Stimulated activated naive CD8-positive, alpha-beta T cell treated with anti-CD3 and anti-CD28 coated beads, Interleukin-15, amount 100 ng/mL, for 72 hours (primary cell): ENCODE measurements around the gene RBFOX2.
"Not testable (repeated sequence)": the region's sequence is repeated elsewhere in the genome, so short reads cannot be mapped to it uniquely, and the experiment has no call there.

ENCODE experiments used
- ATAC-seq: fragments of 150-1000 bp; cut with Tn5 transposase; 2 replicates; pipeline ENCODE4 v1.10.0; 2021; ENCODE audit warnings: mild to moderate bottlenecking, moderate library complexity
- DNase-seq, 2 donors: peaks; one replicate each; pipeline ENCODE4 v3.0.0; 2021 to 2022
- H3K27ac Mint-ChIP-seq, 2 donors: one replicate each; pipeline ENCODE4 v1.8.0; 2022; ENCODE audit warnings: mild to moderate bottlenecking in 2 of 2, mixed read lengths in 2 of 2, moderate library complexity in 2 of 2
- H3K27me3 Mint-ChIP-seq: one replicate; pipeline ENCODE4 v1.8.0; 2022; ENCODE audit warnings: mixed read lengths
- H3K4me1 Mint-ChIP-seq: one replicate; pipeline ENCODE4 v1.8.0; 2022; ENCODE audit warnings: mild to moderate bottlenecking, mixed read lengths
- H3K4me3 Mint-ChIP-seq, 2 donors: one replicate each; pipeline ENCODE4 v1.8.0; 2022; ENCODE audit warnings: mild to moderate bottlenecking in 2 of 2, mixed read lengths in 2 of 2, moderate library complexity in 1 of 2
- H3K9me3 Mint-ChIP-seq, 2 donors: one replicate each; pipeline ENCODE4 v1.8.0; 2022; ENCODE audit warnings: mixed read lengths in 2 of 2

Gene RBFOX2

GRCh38 chr22:36002084-36002483 lies 26.5 kb downstream of the RBFOX2 start:
- peaks cover 8% of the 10 kb centered on the region for H3K27me3 Mint-ChIP-seq
- H3K9me3 Mint-ChIP-seq, result no peaks in the 10 kb centered on the region
- H3K4me3 Mint-ChIP-seq, result no peak overlapping the region
- DNase-seq, result no peak
- ATAC-seq, result no peak
- H3K4me1 Mint-ChIP-seq, result no peaks in the 10 kb centered on the region
- no peak overlapping the region for H3K27ac Mint-ChIP-seq

DNA sequence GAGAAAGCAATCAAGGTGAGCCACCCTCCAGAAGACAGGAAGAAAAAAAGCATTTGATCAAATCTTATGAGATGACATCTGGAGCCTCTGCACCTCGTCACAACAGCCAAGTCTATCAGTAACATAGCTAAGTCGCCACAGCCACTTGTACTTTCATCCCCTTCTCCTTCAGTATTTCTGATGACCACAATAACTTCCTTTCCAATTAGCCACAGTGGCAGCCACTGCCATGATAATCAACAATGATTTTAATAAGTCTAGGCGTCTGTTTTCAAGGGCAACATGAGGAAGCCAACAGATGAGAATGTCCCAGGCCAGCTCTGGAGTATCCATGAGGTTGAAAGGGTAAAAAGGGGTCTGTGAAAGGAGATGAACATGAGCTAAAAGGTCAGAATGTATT lies 29.9 kb downstream of the RBFOX2 start:
- no peak for ATAC-seq
- no peak overlapping the region for H3K27ac Mint-ChIP-seq
- H3K4me1 Mint-ChIP-seq, result no peaks in the 10 kb centered on the region
- DNase-seq, result no peak
- H3K9me3 Mint-ChIP-seq, result no peaks in the 10 kb centered on the region
- no peaks in the 10 kb centered on the region for H3K27me3 Mint-ChIP-seq
- no peak overlapping the region for H3K4me3 Mint-ChIP-seq

GRCh38 chr22:35997438-35997837 lies 31.2 kb downstream of the RBFOX2 start:
- Mint-ChIP-seq H3K4me1 (no peaks in the 10 kb centered on the region), H3K4me3 (no peak overlapping the region), H3K9me3 (no peaks in the 10 kb centered on the region), H3K27ac (no peak overlapping the region), H3K27me3 (no peaks in the 10 kb centered on the region)
- ATAC-seq (no peak), DNase-seq (no peak)

- no peaks in the 10 kb centered on the region for H3K27me3 Mint-ChIP-seq
- H3K9me3 Mint-ChIP-seq, result no peaks in the 10 kb centered on the region
- DNase-seq (no peak), ATAC-seq (no peak)
- no peaks in the 10 kb centered on the region for H3K4me1 Mint-ChIP-seq
- H3K4me3 Mint-ChIP-seq, result no peak overlapping the region
- H3K27ac Mint-ChIP-seq, result no peak overlapping the region
Measured at GRCh38 chr22:35996596-35996995, 32.0 kb downstream of the RBFOX2 start.

- no peaks in the 10 kb centered on the region for H3K27me3 Mint-ChIP-seq
- DNase-seq (no peak), ATAC-seq (no peak)
- no peaks in the 10 kb centered on the region for H3K4me1 Mint-ChIP-seq
- no peaks in the 10 kb centered on the region for H3K9me3 Mint-ChIP-seq
- H3K27ac Mint-ChIP-seq, result no peak overlapping the region
- H3K4me3 Mint-ChIP-seq, result no peak overlapping the region
Measured at GRCh38 chr22:35995772-35996171, 32.9 kb downstream of the RBFOX2 start.

GRCh38 chr22:35995348-35995747 lies 33.3 kb downstream of the RBFOX2 start:
- Mint-ChIP-seq H3K4me3 (no peak overlapping the region), H3K9me3 (no peaks in the 10 kb centered on the region), H3K4me1 (no peaks in the 10 kb centered on the region), H3K27ac (no peak overlapping the region), H3K27me3 (no peaks in the 10 kb centered on the region)
- ATAC-seq (no peak), DNase-seq (no peak)

DNA sequence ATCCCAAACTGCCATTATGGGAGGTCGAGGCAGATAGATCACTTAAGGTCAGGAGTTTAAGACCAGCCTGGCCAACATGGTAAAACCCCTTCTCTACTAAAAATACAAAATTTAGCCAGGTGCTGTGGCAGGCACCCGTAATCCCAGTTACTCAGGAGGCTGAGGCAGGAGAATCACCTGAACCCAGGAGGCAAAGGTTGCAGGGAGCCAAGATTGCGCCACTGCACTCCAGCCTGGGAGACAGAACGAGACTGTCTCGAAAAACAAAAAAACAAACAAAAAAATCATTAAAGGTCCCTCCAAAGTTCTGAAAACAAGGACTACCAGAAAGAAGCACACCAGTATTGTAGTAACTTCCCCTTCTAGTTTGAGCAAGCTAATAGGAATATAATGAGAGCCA lies 34.9 kb downstream of the RBFOX2 start:
- not testable (repeated sequence) for DNase-seq, ATAC-seq, H3K4me3 Mint-ChIP-seq, H3K9me3 Mint-ChIP-seq, H3K27me3 Mint-ChIP-seq, H3K27ac Mint-ChIP-seq, H3K4me1 Mint-ChIP-seq

DNA sequence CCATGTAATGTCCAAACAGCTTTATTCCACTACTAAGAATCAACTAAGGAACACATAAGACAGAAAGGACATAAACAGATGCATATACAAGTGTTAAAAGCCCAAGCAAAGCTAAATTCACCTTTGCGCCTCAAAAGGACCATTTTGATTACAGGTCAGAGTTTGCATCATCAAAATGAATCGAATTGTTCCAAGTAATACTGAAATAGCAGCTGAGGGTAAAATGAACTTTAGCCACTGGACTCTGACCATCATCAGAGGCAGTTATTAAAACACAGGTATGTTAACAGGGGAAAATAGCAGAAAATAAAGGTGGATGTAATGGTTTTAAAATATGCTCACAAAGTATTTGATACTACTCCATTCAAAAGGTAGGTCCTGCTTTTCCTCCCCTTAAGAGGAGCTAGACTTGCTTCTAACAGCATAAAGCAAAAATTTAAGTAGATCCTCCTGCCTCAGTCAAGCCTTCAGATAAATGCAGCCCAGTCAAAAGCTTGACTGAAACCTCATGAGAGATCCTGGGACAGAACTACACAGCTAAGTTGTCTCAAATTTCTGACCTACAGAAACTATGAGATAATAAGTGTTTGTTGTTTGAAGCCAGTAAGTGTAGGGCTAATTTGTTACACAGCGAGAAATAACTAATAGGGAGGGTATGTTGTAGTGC lies 35.4 kb downstream of the RBFOX2 start:
- Mint-ChIP-seq H3K4me3 (no peak overlapping the region), H3K4me1 (no peaks in the 10 kb centered on the region), H3K27me3 (no peaks in the 10 kb centered on the region), H3K27ac (no peak overlapping the region), H3K9me3 (no peaks in the 10 kb centered on the region)
- DNase-seq, result no peak
- no peak for ATAC-seq

- Mint-ChIP-seq H3K27ac (no peak overlapping the region), H3K27me3 (no peaks in the 10 kb centered on the region), H3K4me3 (no peak overlapping the region), H3K4me1 (no peaks in the 10 kb centered on the region), H3K9me3 (no peaks in the 10 kb centered on the region)
- no peak for ATAC-seq
- no peak for DNase-seq
Measured at GRCh38 chr22:35991168-35991567, 37.5 kb downstream of the RBFOX2 start.

DNA sequence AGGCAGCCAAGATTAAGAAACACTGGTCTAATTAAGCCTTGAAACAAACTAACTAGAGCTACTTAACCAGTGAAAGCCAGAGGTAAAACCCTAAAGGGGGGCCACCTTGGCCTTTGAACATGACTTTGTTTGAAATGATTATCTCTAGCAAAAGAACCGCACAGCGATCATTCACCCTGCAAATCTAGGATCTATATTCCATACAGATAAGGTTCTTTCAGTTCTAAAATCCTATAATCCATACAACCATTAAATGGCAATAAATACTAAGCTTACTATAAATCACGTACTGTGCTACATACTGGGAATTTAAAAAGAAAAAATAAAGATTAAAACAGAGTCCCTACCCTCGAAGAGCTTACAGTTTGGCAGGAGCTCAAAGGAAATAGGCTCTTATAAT lies 40.6 kb downstream of the RBFOX2 start:
- no peak for DNase-seq
- no peaks in the 10 kb centered on the region for H3K9me3 Mint-ChIP-seq
- H3K4me3 Mint-ChIP-seq, result no peak overlapping the region
- peaks cover 10% of the 10 kb centered on the region for H3K27me3 Mint-ChIP-seq
- no peak for ATAC-seq
- H3K4me1 Mint-ChIP-seq, result no peaks in the 10 kb centered on the region
- H3K27ac Mint-ChIP-seq, result no peak overlapping the region

- Mint-ChIP-seq H3K9me3 (no peaks in the 10 kb centered on the region), H3K4me1 (no peaks in the 10 kb centered on the region), H3K27me3 (peaks cover 15% of the 10 kb centered on the region), H3K27ac (no peak overlapping the region), H3K4me3 (no peak overlapping the region)
- DNase-seq (no peak), ATAC-seq (no peak)
Measured at GRCh38 chr22:35987487-35987886, 41.1 kb downstream of the RBFOX2 start.

DNA sequence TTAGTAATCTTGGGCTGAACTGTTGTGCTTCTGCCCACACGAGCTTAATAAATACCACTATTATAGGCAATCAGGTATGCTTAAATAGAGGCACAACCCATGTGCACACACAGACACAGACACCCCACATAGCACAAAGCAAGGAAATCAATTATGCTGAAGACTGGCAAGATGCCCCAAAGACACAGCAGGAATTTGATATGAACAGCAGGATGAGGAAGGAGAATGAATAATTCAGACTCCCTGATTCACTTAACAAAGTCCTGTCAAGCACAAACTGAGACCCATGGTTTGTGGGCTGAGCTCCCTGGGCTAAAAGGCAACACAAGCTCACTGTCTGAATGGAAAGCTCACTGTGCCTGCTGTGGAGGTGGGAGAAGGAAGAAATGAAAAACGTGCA lies 42.5 kb downstream of the RBFOX2 start:
- no peak for DNase-seq
- Mint-ChIP-seq H3K27ac (no peak overlapping the region), H3K4me3 (no peak overlapping the region), H3K27me3 (peaks cover 22% of the 10 kb centered on the region), H3K4me1 (no peaks in the 10 kb centered on the region), H3K9me3 (no peaks in the 10 kb centered on the region)
- ATAC-seq, result no peak

- Mint-ChIP-seq H3K9me3 (no peaks in the 10 kb centered on the region), H3K27ac (no peak overlapping the region), H3K4me1 (no peaks in the 10 kb centered on the region), H3K27me3 (peaks cover 22% of the 10 kb centered on the region), H3K4me3 (no peak overlapping the region)
- ATAC-seq (no peak), DNase-seq (no peak)
Measured at GRCh38 chr22:35985371-35985770, 43.3 kb downstream of the RBFOX2 start.

DNA sequence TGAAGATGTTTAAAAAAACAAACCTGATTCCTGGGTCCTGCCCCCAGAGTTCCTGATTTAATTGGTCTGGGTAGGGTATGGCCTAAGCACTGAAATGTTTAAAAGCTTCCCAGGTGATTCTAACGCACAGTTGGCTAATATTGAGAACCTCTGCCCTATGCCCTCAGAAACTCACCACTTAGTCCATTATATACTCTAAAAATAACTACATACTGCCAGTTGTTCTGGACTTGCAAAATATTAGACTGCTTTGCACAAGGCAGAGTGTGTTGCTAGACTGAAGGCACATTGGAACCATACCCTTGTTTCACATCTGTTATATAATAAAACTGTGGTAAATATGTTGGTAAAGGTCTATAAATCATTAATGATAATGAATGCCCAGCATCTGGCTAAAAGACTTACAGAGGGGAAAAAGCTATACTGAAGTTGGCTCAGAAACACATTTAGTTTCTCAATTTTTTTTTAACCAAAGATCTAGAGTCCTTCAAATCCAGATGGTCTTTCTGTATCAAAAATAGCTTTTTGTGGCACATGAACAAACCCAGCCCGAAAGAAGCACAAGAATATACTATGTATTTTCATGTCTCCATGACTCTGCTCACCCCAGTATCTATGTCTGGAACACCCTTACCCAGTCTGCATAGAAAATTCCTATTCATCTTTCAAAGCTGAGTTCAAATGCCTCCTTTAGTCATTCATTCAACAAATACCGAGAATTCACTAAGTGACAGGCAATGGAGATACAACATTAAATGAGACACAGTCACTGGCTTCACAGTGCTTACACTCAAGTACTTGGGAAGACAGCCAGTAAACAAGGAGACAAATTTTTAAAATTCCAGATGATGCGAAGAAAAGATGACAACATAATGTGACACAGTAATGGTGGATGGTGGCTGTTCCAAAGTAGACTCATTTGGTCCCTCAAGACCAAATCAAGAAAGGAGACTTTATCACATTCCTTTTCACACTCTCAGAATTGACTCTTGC lies 44.1 kb downstream of the RBFOX2 start:
- no peak overlapping the region for H3K27ac Mint-ChIP-seq
- peaks cover 22% of the 10 kb centered on the region for H3K27me3 Mint-ChIP-seq
- DNase-seq (no peak), ATAC-seq (no peak)
- H3K9me3 Mint-ChIP-seq, result no peaks in the 10 kb centered on the region
- H3K4me1 Mint-ChIP-seq, result no peaks in the 10 kb centered on the region
- H3K4me3 Mint-ChIP-seq, result no peak overlapping the region

DNA sequence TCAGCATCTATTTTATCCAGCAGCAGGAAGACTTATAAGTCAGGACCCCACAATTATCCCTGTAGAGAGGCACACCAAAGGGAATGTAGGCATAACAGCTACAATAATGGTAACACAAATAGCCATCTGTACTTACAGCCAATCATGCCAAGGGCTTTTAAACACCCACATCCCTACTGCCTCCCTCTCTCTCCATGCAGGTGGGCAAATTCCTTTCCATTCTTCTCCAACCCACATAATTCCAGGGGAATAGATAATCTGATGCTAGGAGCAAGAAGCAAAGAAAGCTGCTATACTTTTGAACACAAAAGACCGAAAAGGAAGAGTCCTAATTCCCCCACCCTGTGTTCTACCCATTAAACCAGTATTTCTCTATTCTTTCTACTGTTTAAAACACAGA lies 46.7 kb downstream of the RBFOX2 start:
- Mint-ChIP-seq H3K27ac (no peak overlapping the region), H3K9me3 (no peaks in the 10 kb centered on the region), H3K4me3 (no peak overlapping the region), H3K27me3 (peaks cover 22% of the 10 kb centered on the region), H3K4me1 (no peaks in the 10 kb centered on the region)
- ATAC-seq, result no peak
- DNase-seq, result no peak

DNA sequence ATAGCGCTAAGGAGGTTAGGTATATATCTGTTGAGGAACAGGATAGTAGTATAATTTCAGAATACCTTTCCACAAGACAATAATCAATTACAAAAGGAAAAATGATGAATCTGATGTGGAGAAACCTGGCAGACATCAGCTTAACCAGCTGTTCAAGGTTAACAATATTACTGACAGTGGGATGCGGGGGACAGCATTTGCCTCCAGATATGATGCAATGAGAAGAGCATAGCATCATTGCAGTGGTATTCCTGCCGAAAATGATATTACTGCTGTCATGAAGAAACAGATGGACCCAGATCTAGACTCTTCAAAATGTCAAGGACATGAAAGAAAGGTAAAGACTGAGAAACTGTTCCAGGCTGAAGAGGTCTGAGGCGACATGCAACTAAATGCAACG lies 49.7 kb downstream of the RBFOX2 start:
- no peak for DNase-seq
- no peaks in the 10 kb centered on the region for H3K9me3 Mint-ChIP-seq
- no peak overlapping the region for H3K4me3 Mint-ChIP-seq
- no peak overlapping the region for H3K27ac Mint-ChIP-seq
- peaks cover 14% of the 10 kb centered on the region for H3K27me3 Mint-ChIP-seq
- ATAC-seq, result no peak
- no peaks in the 10 kb centered on the region for H3K4me1 Mint-ChIP-seq
